Measurements from ENCODE around the gene ZFHX3.

DNA sequence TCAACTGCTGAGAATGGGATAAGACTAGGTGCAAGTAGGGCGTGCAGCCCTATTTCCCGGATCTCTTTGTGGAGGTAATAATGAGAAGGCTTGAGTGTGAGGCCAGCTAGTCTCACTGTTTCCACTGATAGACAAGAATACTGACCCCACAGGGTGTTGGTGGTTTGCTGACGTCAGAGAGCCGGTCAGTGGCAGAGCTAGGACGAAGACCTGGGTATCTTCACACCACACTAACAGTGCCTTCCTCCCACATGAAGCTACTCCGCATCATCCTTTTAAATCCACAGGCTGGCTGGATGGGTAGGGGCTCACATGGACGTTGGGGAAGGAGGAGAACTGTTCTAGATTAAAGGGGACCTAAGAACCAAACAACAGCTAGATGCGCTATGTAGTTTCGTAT lies 68.0 kb downstream of the ZFHX3 start:
- TF ChIP-seq, protein P1, sequence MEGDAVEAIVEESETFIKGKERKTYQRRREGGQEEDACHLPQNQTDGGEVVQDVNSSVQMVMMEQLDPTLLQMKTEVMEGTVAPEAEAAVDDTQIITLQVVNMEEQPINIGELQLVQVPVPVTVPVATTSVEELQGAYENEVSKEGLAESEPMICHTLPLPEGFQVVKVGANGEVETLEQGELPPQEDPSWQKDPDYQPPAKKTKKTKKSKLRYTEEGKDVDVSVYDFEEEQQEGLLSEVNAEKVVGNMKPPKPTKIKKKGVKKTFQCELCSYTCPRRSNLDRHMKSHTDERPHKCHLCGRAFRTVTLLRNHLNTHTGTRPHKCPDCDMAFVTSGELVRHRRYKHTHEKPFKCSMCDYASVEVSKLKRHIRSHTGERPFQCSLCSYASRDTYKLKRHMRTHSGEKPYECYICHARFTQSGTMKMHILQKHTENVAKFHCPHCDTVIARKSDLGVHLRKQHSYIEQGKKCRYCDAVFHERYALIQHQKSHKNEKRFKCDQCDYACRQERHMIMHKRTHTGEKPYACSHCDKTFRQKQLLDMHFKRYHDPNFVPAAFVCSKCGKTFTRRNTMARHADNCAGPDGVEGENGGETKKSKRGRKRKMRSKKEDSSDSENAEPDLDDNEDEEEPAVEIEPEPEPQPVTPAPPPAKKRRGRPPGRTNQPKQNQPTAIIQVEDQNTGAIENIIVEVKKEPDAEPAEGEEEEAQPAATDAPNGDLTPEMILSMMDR (IDR thresholded peaks at IDR 0.05) = no peak
- no peak for TF ChIP-seq POLR2A (IDR thresholded peaks at IDR 0.05)
- TF ChIP-seq EP300 (IDR thresholded peaks at IDR 0.05) = no peak

Measured in ovary (tissue), 3 donors.